K562 (cell line): ENCODE measurements around the gene NOCT.

ENCODE experiments used
- EGR1 ChIP-seq: fragments of 450-650 bp; conservative IDR thresholded peaks from 2 replicates; pipeline ENCODE4 v1.6.1; 2017; ENCODE audit warnings: mild to moderate bottlenecking
- ETS1 ChIP-seq: conservative IDR thresholded peaks from 2 replicates; pipeline ENCODE4 v1.6.1; 2011; ENCODE audit warnings: low read depth, mild to moderate bottlenecking, low read length; ENCODE audit not compliant: control insufficient read depth
- KDM1A ChIP-seq, 2 experiments: fragments of 450-650 bp; IDR thresholded peaks; 2 replicates each; pipeline ENCODE4 v1.6.1; 2016; ENCODE audit warnings: mild to moderate bottlenecking in 2 of 2
- NFYB ChIP-seq: IDR thresholded peaks from 2 replicates; pipeline ENCODE4 v1.6.1; 2011; ENCODE audit warnings: mild to moderate bottlenecking, moderate library complexity; ENCODE audit not compliant: insufficient read length; ENCODE audit errors: extremely low read depth
- PCBP1 ChIP-seq: fragments of 200-400 bp; formaldehyde crosslinking; IDR thresholded peaks from 2 replicates; pipeline ENCODE4 v1.6.1; 2018; ENCODE audit warnings: mild to moderate bottlenecking, low read depth, low read length; ENCODE audit not compliant: poor library complexity, severe bottlenecking
- RAD21 ChIP-seq, 2 experiments: fragments of 250-450 bp in 1 of 2; fragments of 450-650 bp in 1 of 2; sonication (Bioruptor Pico) in 1 of 2; formaldehyde crosslinking in 1 of 2; IDR thresholded peaks in 1 of 2; conservative IDR thresholded peaks in 1 of 2; 2 replicates each; pipeline versions ENCODE4 v1.4.0 to v1.8.0; 2020 to 2022; ENCODE audit warnings: mild to moderate bottlenecking in 2 of 2, moderate library complexity in 1 of 2
- REST ChIP-seq, 2 experiments: fragments of 450-650 bp; formaldehyde crosslinking in 1 of 2; IDR thresholded peaks; 2 replicates each; pipeline versions ENCODE4 v1.4.0 to v1.6.1; 2014 to 2020; ENCODE audit warnings: mild to moderate bottlenecking in 2 of 2, borderline replicate concordance in 1 of 2, low read depth in 1 of 2
- SLC30A9 ChIP-seq: fragments of 250-450 bp; sonication (Bioruptor Pico); IDR thresholded peaks from 2 replicates; pipeline ENCODE4 v1.8.0; 2022; ENCODE audit warnings: mild to moderate bottlenecking, moderate library complexity
- TAF1 ChIP-seq: IDR thresholded peaks from 2 replicates; pipeline ENCODE4 v1.6.1; 2011; ENCODE audit warnings: mild to moderate bottlenecking, low read length, moderate library complexity; ENCODE audit not compliant: insufficient read depth, control insufficient read depth, severe bottlenecking; ENCODE audit errors: extremely low read depth
- TCF7 ChIP-seq: sonication (generic); IDR thresholded peaks from 2 replicates; pipeline ENCODE4 v1.6.1; 2016; ENCODE audit warnings: antibody characterized with exemption, borderline replicate concordance
- ZNF23 ChIP-seq: fragments of 250-450 bp; sonication (Bioruptor Pico); IDR thresholded peaks from 2 replicates; pipeline ENCODE4 v1.4.0; 2020; ENCODE audit warnings: mild to moderate bottlenecking
- ZNF696 ChIP-seq: fragments of 250-450 bp; sonication (Bioruptor Pico); conservative IDR thresholded peaks from 2 replicates; pipeline ENCODE4 v1.4.0; 2020; ENCODE audit warnings: mild to moderate bottlenecking, moderate library complexity

GRCh38 chr4:139028191-139028661 lies 12.6 kb downstream of the NOCT start:
- TF ChIP-seq TCF7 (no peak), NFYB (no peak), ZNF23 (CRISPR knock-in tag) (no peak), PCBP1 (no peak), ETS1 (no peak), ZNF696 (CRISPR knock-in tag) (no peak), SLC30A9 (no peak), REST (IDR thresholded peaks at IDR 0.05; ENCODE audit: borderline replicate concordance) (no peak), REST (CRISPR knock-in tag; IDR thresholded peaks at IDR 0.05; ENCODE audit: low read depth) (no peak), RAD21 (CRISPR knock-in tag; conservative IDR thresholded peaks at IDR 0.05 in 1 of 2, IDR thresholded peaks at IDR 0.05 in 1 of 2) (no peak), EGR1 (no peak), TAF1 (no peak), KDM1A (IDR thresholded peaks at IDR 0.05) (no peak)
